Pancreas (tissue), 10 donors: ENCODE measurements around the gene GPR108. TPM values are rescaled to one million over a fixed set of nuclear protein-coding genes. Genes with fewer than 3 reads are reported as not detected.

Experiments used
- ATAC-seq, 4 donors: fragments of 200-7000 bp; cut with Tn5 transposase; one replicate each; pipeline versions ENCODE4 v1.8.0 to v1.9.1; 2020; ENCODE audit warnings: mild to moderate bottlenecking in 4 of 4, moderate library complexity in 4 of 4
- DNase-seq, 6 donors: peaks; one replicate each; pipeline ENCODE4 v3.0.0-alpha.2; 2020
- FAIRE-seq: peaks from 2 replicates; lab custom pipeline; 2012; peaks lifted over from hg19 to GRCh38; lab: Jason Lieb, UNC
- H3K27ac ChIP-seq, 4 donors: fragments of 200-600 bp; sonication (generic); 1 replicate in 3 of 4; 2 replicates in 1 of 4; pipeline versions ENCODE4 v1.5.0 to v1.8.0; 2020
- H3K27me3 ChIP-seq, 4 donors: fragments of 200-600 bp; one replicate each; pipeline ENCODE4 v1.8.0; 2021
- H3K36me3 ChIP-seq, 3 donors: fragments of 200-600 bp; sonication (generic) in 1 of 3; one replicate each; pipeline versions ENCODE4 v1.5.0 to v1.8.0; 2020 to 2021
- H3K4me1 ChIP-seq, 3 donors: fragments of 200-600 bp; one replicate each; pipeline ENCODE4 v1.8.0; 2021
- H3K4me3 ChIP-seq, 4 donors: fragments of 200-600 bp; sonication (generic) in 2 of 4; one replicate each; pipeline versions ENCODE4 v1.5.0 to v1.8.0; 2020 to 2021
- H3K9me3 ChIP-seq, 4 donors: fragments of 200-600 bp; one replicate each; pipeline ENCODE4 v1.8.0; 2021
- CTCF ChIP-seq, 4 donors: fragments of 200-600 bp; sonication (generic) in 3 of 4; IDR thresholded peaks; one replicate each; pipeline versions ENCODE4 v1.5.0 to v1.8.0; 2021; ENCODE audit warnings: antibody characterized with exemption in 4 of 4
- WGBS, 2 donors: extraction: QIAGEN DNeasy Blood & Tissue Kit; methylation state at CpG; one replicate each; pipeline ENCODE4 v1.1.7; 2013; 5-methylcytosine and 5-hydroxymethylcytosine counted together
- intact Hi-C, 3 donors: fragments of 100-400 bp; cut with DNase I; formaldehyde crosslinking; loops; one replicate each; pipeline versions ENCODE4 v1.11.1 to v1.14.2; 2022
- polyA plus RNA-seq, 2 donors: library from polyadenylated mRNA; stranded (reverse); fragments of 200-250 nt; gene quantifications; one replicate each; pipeline ENCODE4 v1.2.3, GENCODE V29; 2013
- total RNA-seq, 6 donors: library from RNA; stranded (reverse); fragmentation: NEBNext Ultra II Directional in 4 of 6; extraction: Animal tissue kit (Norgen Biotek cat#: 25700) in 4 of 6; gene quantifications; one replicate each; pipeline versions ENCODE4 v1.2.1 to v1.2.4, GENCODE V29; 2021 to 2023
- donor health status: healthy with polysubstance abuse.
- donor health status: DM: no; HTN: no; CAD: no; lungs with moderate emphysema.
- donor health status: DM: no; HTN: no; CAD: no.
- donor health status: control.
- donor health status: control.
- donor health status: Bipolar disorder and iron deficiency.
- donor health status: DM: yes; HTN: yes; CAD: no.
- donor health status: DM: no; HTN: no; CAD: no.
- donor health status: DM: no; HTN: no; CAD: no.
- donor health status: DM: yes; HTN: yes; CAD: no.

GPR108 gene
- total and polyA plus RNA-seq, 8 donors: 46.1 to 154 (median 54.0) TPM

- ATAC-seq (peak; percentile 55 to 83 (median 80)), DNase-seq (peak; percentile 67 to 93 (median 84)), FAIRE-seq (no peak)
- H3K4me1 ChIP-seq: peaks cover 0 to 19% (median 9%) of the 10 kb centered on the region in 3 donors
- H3K27ac ChIP-seq: peak overlapping the region in 3 of 4 donors; percentile 22 to 89 (median 75)
- intact Hi-C loops: no loop called here
- TF ChIP-seq CTCF (IDR thresholded peaks at IDR 0.05): no peak
- peaks cover 0 to 19% (median 0%) of the 10 kb centered on the region in 3 donors for H3K36me3 ChIP-seq
- WGBS, 2 donors: 67 to 69% methylated on average over 17 to 27 of the region's 27 CpGs
- H3K4me3 ChIP-seq: peak overlapping the region in 1 of 4 donors; percentile 26
- no peaks in the 10 kb centered on the region for H3K9me3 ChIP-seq
- no peaks in the 10 kb centered on the region for H3K27me3 ChIP-seq
Observed at GRCh38 chr19:6730153-6730804, 7.1 kb downstream of the GPR108 start.

GRCh38 chr19:6729573-6730152, 7.7 kb downstream of the GPR108 start:
- FAIRE-seq (no peak), DNase-seq (peak in 1 of 6 donors; percentile 69), ATAC-seq (no peak)
- Histone ChIP-seq H3K9me3 (no peaks in the 10 kb centered on the region), H3K36me3 (peaks cover 0 to 19% (median 0%) of the 10 kb centered on the region in 3 donors), H3K4me1 (peaks cover 0 to 25% (median 16%) of the 10 kb centered on the region in 3 donors), H3K27ac (peak overlapping the region in 3 of 4 donors; percentile 22 to 89 (median 75)), H3K4me3 (peak overlapping the region in 1 of 4 donors; percentile 26), H3K27me3 (no peaks in the 10 kb centered on the region)
- intact Hi-C loops: no loop called here
- TF ChIP-seq CTCF (IDR thresholded peaks at IDR 0.05): no peak
- 85 to 88% methylated on average over 23 of the region's 23 CpGs for WGBS, 2 donors

- ATAC-seq: peak in 2 of 4 donors; percentile 3 to 4
- Histone ChIP-seq H3K4me1 (peaks cover 0 to 38% (median 26%) of the 10 kb centered on the region in 3 donors), H3K4me3 (no peak overlapping the region), H3K27ac (peak overlapping the region in 2 of 4 donors; percentile 23 to 89), H3K9me3 (no peaks in the 10 kb centered on the region), H3K36me3 (peaks cover 0 to 17% (median 0%) of the 10 kb centered on the region in 3 donors), H3K27me3 (no peaks in the 10 kb centered on the region)
- intact Hi-C loops: no loop called here
- DNase-seq: peak in 1 of 6 donors; percentile 36
- TF ChIP-seq CTCF (IDR thresholded peaks at IDR 0.05): no peak
- 52% methylated on average over 8 of the region's 8 CpGs for WGBS, 2 donors
- no peak for FAIRE-seq
Observed at GRCh38 chr19:6728346-6728745, 9.0 kb downstream of the GPR108 start.

- intact Hi-C loops: no loop called here
- FAIRE-seq (no peak), ATAC-seq (peak; percentile 39 to 71 (median 54)), DNase-seq (no peak)
- no peaks in the 10 kb centered on the region for H3K36me3 ChIP-seq
- 73 to 74% methylated on average over 16 of the region's 16 CpGs for WGBS, 2 donors
- H3K4me3 ChIP-seq: peak overlapping the region in 1 of 4 donors; percentile 4
- no peaks in the 10 kb centered on the region for H3K9me3 ChIP-seq
- H3K27me3 ChIP-seq: no peaks in the 10 kb centered on the region
- H3K4me1 ChIP-seq: peaks cover 7 to 65% (median 39%) of the 10 kb centered on the region in 3 donors
- TF ChIP-seq CTCF (IDR thresholded peaks at IDR 0.05): no peak
- peak overlapping the region; percentile 18 to 86 (median 73) for H3K27ac ChIP-seq
Observed at GRCh38 chr19:6725513-6726231, 11.7 kb downstream of the GPR108 start.
